Activated T-helper 1 cell treated with anti-CD3 and anti-CD28 coated beads, Interleukin-12 subunit alpha, Interleukin-12 subunit beta, Interleukin-2, Interleukin-4 antibody, amounts not matched to agents 30 ng/mL and 10 ng/mL and 1 ng/mL, durations not matched to agents 14 hours and 24 hours and 36 hours (primary cell): ENCODE results near the gene HEATR3. TPM values are rescaled to one million over a fixed set of nuclear protein-coding genes. Genes with fewer than 3 reads are reported as not detected.
A peak's percentile ranks its signal among the peaks of the same experiment; 100 is the strongest.
"Not testable (repeated sequence)": the region's sequence is repeated elsewhere in the genome, so short reads cannot be mapped to it uniquely, and the experiment has no call there.

ENCODE experiments used
- DNase-seq: peaks from one replicate; pipeline ENCODE4 v3.0.0; 2021; ENCODE audit warnings: low spot score
- H3K27ac Mint-ChIP-seq: one replicate; pipeline ENCODE4 v1.8.0; 2021; ENCODE audit warnings: mild to moderate bottlenecking, mixed read lengths
- H3K27me3 Mint-ChIP-seq: one replicate; pipeline ENCODE4 v1.8.0; 2022; ENCODE audit warnings: mild to moderate bottlenecking, moderate library complexity, mixed read lengths; ENCODE audit not compliant: insufficient read depth
- H3K36me3 Mint-ChIP-seq: one replicate; pipeline ENCODE4 v1.8.0; 2021; ENCODE audit warnings: low read depth, mixed read lengths
- H3K4me1 Mint-ChIP-seq: one replicate; pipeline ENCODE4 v1.8.0; 2021; ENCODE audit warnings: low read depth, mixed read lengths
- H3K4me3 Mint-ChIP-seq: one replicate; pipeline ENCODE4 v1.8.0; 2021; ENCODE audit warnings: mild to moderate bottlenecking, moderate library complexity, mixed read lengths
- H3K9me3 Mint-ChIP-seq: one replicate; pipeline ENCODE4 v1.8.0; 2021; ENCODE audit warnings: mixed read lengths
- intact Hi-C: fragments of 100-400 bp; cut with micrococcal nuclease; formaldehyde crosslinking; loops from one replicate; pipeline ENCODE4 v1.15.1; 2024
- total RNA-seq: library from RNA; stranded (reverse); gene quantifications from 2 replicates; pipeline ENCODE4 v1.2.3, GENCODE V29; 2022

Gene HEATR3
- total RNA-seq, 1 donor from 2014 or later: 29.1 TPM

- Mint-ChIP-seq H3K27ac (no peak overlapping the region), H3K36me3 (peaks cover 4% of the 10 kb centered on the region), H3K9me3 (peaks cover 5% of the 10 kb centered on the region), H3K4me1 (peaks cover 46% of the 10 kb centered on the region), H3K27me3 (no peaks in the 10 kb centered on the region), H3K4me3 (no peak overlapping the region)
- no peak for DNase-seq
- intact Hi-C loops: no loop called here
Measured at GRCh38 chr16:50124769-50125168, 59.0 kb downstream of the HEATR3 start.

GRCh38 chr16:50126183-50126582 lies 60.4 kb downstream of the HEATR3 start:
- no peak overlapping the region for H3K27ac Mint-ChIP-seq
- DNase-seq: no peak
- peaks cover 4% of the 10 kb centered on the region for H3K36me3 Mint-ChIP-seq
- intact Hi-C loops: no loop called here
- H3K4me3 Mint-ChIP-seq: no peak overlapping the region
- H3K4me1 Mint-ChIP-seq: peaks cover 32% of the 10 kb centered on the region
- peaks cover 5% of the 10 kb centered on the region for H3K9me3 Mint-ChIP-seq
- H3K27me3 Mint-ChIP-seq: no peaks in the 10 kb centered on the region

- DNase-seq, H3K27ac Mint-ChIP-seq, H3K36me3 Mint-ChIP-seq, H3K27me3 Mint-ChIP-seq, H3K9me3 Mint-ChIP-seq, H3K4me3 Mint-ChIP-seq, H3K4me1 Mint-ChIP-seq, intact Hi-C loops: not testable (repeated sequence)
Measured at GRCh38 chr16:50132571-50132970, 66.8 kb downstream of the HEATR3 start.

GRCh38 chr16:50133214-50133613 lies 67.4 kb downstream of the HEATR3 start:
- peaks cover 7% of the 10 kb centered on the region for H3K4me1 Mint-ChIP-seq
- H3K27ac Mint-ChIP-seq: no peak overlapping the region
- H3K27me3 Mint-ChIP-seq: peaks cover 2% of the 10 kb centered on the region
- intact Hi-C loops: no loop called here
- no peaks in the 10 kb centered on the region for H3K9me3 Mint-ChIP-seq
- H3K4me3 Mint-ChIP-seq: no peak overlapping the region
- no peaks in the 10 kb centered on the region for H3K36me3 Mint-ChIP-seq
- no peak for DNase-seq

- no peak overlapping the region for H3K4me3 Mint-ChIP-seq
- intact Hi-C loops: no loop called here
- peaks cover 3% of the 10 kb centered on the region for H3K36me3 Mint-ChIP-seq
- H3K9me3 Mint-ChIP-seq: no peaks in the 10 kb centered on the region
- no peak for DNase-seq
- no peak overlapping the region for H3K27ac Mint-ChIP-seq
- H3K4me1 Mint-ChIP-seq: peaks cover 7% of the 10 kb centered on the region
- peaks cover 2% of the 10 kb centered on the region for H3K27me3 Mint-ChIP-seq
Measured at GRCh38 chr16:50136399-50136798, 70.6 kb downstream of the HEATR3 start.

GRCh38 chr16:50137268-50137667 lies 71.5 kb downstream of the HEATR3 start:
- Mint-ChIP-seq H3K27me3 (peaks cover 2% of the 10 kb centered on the region), H3K27ac (no peak overlapping the region), H3K4me3 (no peak overlapping the region), H3K9me3 (no peaks in the 10 kb centered on the region), H3K4me1 (peaks cover 7% of the 10 kb centered on the region), H3K36me3 (peaks cover 3% of the 10 kb centered on the region)
- intact Hi-C loops: no loop called here
- DNase-seq: no peak

- Mint-ChIP-seq H3K4me1 (peaks cover 7% of the 10 kb centered on the region), H3K27ac (no peak overlapping the region), H3K4me3 (no peak overlapping the region), H3K27me3 (no peaks in the 10 kb centered on the region), H3K9me3 (no peaks in the 10 kb centered on the region), H3K36me3 (peaks cover 3% of the 10 kb centered on the region)
- DNase-seq: no peak
- intact Hi-C loops: no loop called here
Measured at GRCh38 chr16:50139580-50139979, 73.8 kb downstream of the HEATR3 start.

- Mint-ChIP-seq H3K4me3 (no peak overlapping the region), H3K27ac (no peak overlapping the region), H3K9me3 (no peaks in the 10 kb centered on the region), H3K27me3 (no peaks in the 10 kb centered on the region), H3K36me3 (peaks cover 2% of the 10 kb centered on the region), H3K4me1 (no peaks in the 10 kb centered on the region)
- DNase-seq: no peak
- intact Hi-C loops: no loop called here
Measured at GRCh38 chr16:50144211-50144610, 78.4 kb downstream of the HEATR3 start.

GRCh38 chr16:50146479-50147435 lies 81.0 kb downstream of the HEATR3 start:
- intact Hi-C loops: no loop called here
- Mint-ChIP-seq H3K36me3 (no peaks in the 10 kb centered on the region), H3K27me3 (no peaks in the 10 kb centered on the region), H3K27ac (no peak overlapping the region), H3K9me3 (no peaks in the 10 kb centered on the region), H3K4me3 (no peak overlapping the region), H3K4me1 (peaks cover 5% of the 10 kb centered on the region)
- DNase-seq: no peak

GRCh38 chr16:50151322-50151721 lies 85.6 kb downstream of the HEATR3 start:
- Mint-ChIP-seq H3K36me3 (peaks cover 5% of the 10 kb centered on the region), H3K27ac (no peak overlapping the region), H3K9me3 (no peaks in the 10 kb centered on the region), H3K4me1 (peaks cover 30% of the 10 kb centered on the region), H3K4me3 (peak overlapping the region; percentile 15), H3K27me3 (no peaks in the 10 kb centered on the region)
- intact Hi-C loops: loop anchor here (5.0 kb wide), 1 partner anchor 516 kb away; no protein-coding TSS in a partner anchor
- no peak for DNase-seq

GRCh38 chr16:50151756-50152155 lies 86.0 kb downstream of the HEATR3 start:
- Mint-ChIP-seq H3K36me3 (peaks cover 5% of the 10 kb centered on the region), H3K27me3 (no peaks in the 10 kb centered on the region), H3K4me3 (peak overlapping the region; percentile 92), H3K4me1 (peaks cover 34% of the 10 kb centered on the region), H3K27ac (peak overlapping the region; percentile 94), H3K9me3 (no peaks in the 10 kb centered on the region)
- intact Hi-C loops: loop anchor here (1.0 to 5.0 kb wide), 9 partner anchors 30 to 655 kb away; partner anchors contain the start of genes HEATR3 and NKD1
- DNase-seq: no peak

- DNase-seq: peak; percentile 78
- Mint-ChIP-seq H3K9me3 (no peaks in the 10 kb centered on the region), H3K36me3 (peaks cover 5% of the 10 kb centered on the region), H3K4me3 (peak overlapping the region; percentile 92), H3K27me3 (no peaks in the 10 kb centered on the region), H3K27ac (peak overlapping the region; percentile 94), H3K4me1 (peaks cover 41% of the 10 kb centered on the region)
- intact Hi-C loops: loop anchor here (1.0 to 5.0 kb wide), 9 partner anchors 31 to 654 kb away; partner anchors contain the start of genes HEATR3 and NKD1
Measured at GRCh38 chr16:50152351-50152806, 86.6 kb downstream of the HEATR3 start.
